ENCODE measurements around the gene C1orf116.
A peak's percentile ranks its signal among the peaks of the same experiment; 100 is the strongest.

Gene C1orf116

GRCh38 chr1:207077012-207077411, 44.5 kb upstream of the C1orf116 start:
- no peak for TF ChIP-seq CTCF (IDR thresholded peaks at IDR 0.05)
- DNase-seq (ENCODE audit: low spot score): no peak
- Histone ChIP-seq H3K27ac (peak overlapping the region in 1 of 2 donors; percentile 24), H3K4me3 (no peak overlapping the region)

DNA sequence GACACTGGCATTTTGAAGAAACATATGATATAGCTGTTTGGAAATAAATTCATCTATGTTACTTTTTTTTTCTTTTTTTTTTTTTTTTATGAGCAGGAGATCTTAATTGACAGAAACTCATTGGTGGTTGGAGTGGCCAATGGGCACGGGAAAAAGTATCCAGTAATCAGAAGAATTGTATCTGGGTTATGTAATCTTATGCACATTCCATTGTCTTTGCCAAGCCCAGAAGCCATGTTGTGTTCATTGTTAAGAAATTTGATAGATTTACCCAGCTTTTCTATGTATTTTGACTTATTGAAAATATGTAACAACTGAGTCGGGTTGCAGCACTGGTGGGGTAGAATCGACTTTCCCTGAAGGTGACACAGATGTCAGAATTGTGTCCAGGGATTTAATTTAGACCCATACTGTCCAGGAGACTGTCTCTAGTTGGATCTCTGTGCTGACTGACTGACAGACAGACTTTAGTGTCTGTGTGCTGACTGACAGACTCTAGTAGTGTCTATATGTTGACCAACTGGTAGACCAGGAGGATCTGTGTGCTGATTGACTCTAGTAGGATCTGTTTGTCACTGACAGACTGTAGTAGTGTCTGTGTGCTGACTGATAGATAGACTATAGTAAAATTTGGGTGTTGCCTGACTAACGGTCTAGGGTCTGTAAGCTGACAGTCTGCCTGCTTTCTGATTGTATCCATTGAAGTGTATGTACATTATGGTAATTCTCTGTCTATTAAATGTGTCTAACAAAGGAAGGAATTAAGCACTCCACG, 43.8 kb upstream of the C1orf116 start:
- no peak for DNase-seq (ENCODE audit: low spot score)
- no peak overlapping the region for H3K4me3 ChIP-seq
- TF ChIP-seq CTCF (IDR thresholded peaks at IDR 0.05): no peak
- H3K27ac ChIP-seq: no peak overlapping the region

GRCh38 chr1:207073906-207074820, 41.6 kb upstream of the C1orf116 start:
- DNase-seq (ENCODE audit: low spot score): no peak

DNA sequence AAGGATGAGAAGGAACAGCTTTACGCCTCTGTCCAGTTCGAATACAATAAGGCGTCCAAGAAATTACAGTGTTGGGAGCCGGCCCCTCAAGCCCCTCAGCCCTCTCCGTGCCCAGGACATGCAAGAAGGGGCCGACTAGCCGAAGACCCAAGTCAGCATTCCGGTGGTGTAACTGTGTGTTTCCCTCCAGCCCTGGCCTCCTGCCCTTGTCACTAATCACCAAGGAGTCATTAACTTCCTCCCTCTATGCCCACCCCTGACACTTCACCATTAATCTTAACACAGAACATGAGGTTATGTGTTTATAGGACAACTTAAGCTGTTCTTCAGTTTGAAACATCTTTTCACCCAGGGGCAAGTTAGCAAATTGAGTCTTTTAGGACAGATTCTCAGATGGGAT, 39.7 kb upstream of the C1orf116 start:
- Histone ChIP-seq H3K27ac (no peak overlapping the region), H3K4me3 (no peak overlapping the region)
- no peak for TF ChIP-seq CTCF (IDR thresholded peaks at IDR 0.05)
- no peak for DNase-seq (ENCODE audit: low spot score)

More at GRCh38 chr1:207073906-207074820, 41.6 kb upstream of the C1orf116 start:
- Histone ChIP-seq H3K27ac (no peak overlapping the region), H3K4me3 (no peak overlapping the region)
- no peak for TF ChIP-seq CTCF (IDR thresholded peaks at IDR 0.05)

- no peak overlapping the region for H3K4me3 ChIP-seq
- no peak for TF ChIP-seq CTCF (IDR thresholded peaks at IDR 0.05)
- DNase-seq (ENCODE audit: low spot score): no peak
- H3K27ac ChIP-seq: no peak overlapping the region
Observed at GRCh38 chr1:207071426-207071825, 38.9 kb upstream of the C1orf116 start.

DNA sequence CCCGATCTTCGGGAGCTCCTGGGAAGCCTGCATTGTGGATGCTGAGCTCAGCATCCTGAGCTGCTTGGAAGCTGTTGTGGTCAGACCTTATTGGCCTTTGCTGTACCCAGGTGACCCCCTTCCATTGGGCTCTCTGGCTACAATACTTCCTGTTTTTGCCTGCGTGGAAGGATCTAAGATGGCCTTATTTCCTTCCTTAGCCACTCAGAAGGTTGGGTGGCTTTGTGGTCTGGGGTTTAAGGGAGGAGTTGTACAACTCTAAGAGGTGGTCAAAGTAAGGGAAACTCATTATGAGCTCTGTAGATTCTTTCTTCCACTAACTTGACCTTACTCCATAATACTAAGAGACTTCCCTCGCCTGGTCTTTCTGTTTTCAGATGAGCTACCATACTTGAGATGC, 38.3 kb upstream of the C1orf116 start:
- no peak for TF ChIP-seq CTCF (IDR thresholded peaks at IDR 0.05)
- Histone ChIP-seq H3K27ac (no peak overlapping the region), H3K4me3 (no peak overlapping the region)
- no peak for DNase-seq (ENCODE audit: low spot score)

All from coronary artery (tissue), 2 donors.